Liver (tissue), 3 donors: ENCODE data around the gene ZC3H18.

Experiments
- ATF3 ChIP-seq: IDR thresholded peaks from 2 replicates; pipeline ENCODE4 v1.6.1; 2016; ENCODE audit warnings: antibody characterized with exemption
- CTCF ChIP-seq: fragments of 150-350 bp; IDR thresholded peaks from 2 replicates; pipeline ENCODE4 v1.5.1; 2017; ENCODE audit warnings: improper control_type of control experiment, low read depth, low read length; ENCODE audit not compliant: missing input control
- FOXA1 ChIP-seq: IDR thresholded peaks from 2 replicates; pipeline ENCODE4 v1.6.1; 2016; ENCODE audit warnings: antibody characterized with exemption
- JUND ChIP-seq, 2 donors: IDR thresholded peaks; 2 replicates each; pipeline ENCODE4 v1.6.1; 2016; ENCODE audit warnings: antibody characterized with exemption in 2 of 2
- RAD21 ChIP-seq, 2 donors: IDR thresholded peaks; 2 replicates each; pipeline ENCODE4 v1.6.1; 2016; ENCODE audit warnings: antibody characterized with exemption in 2 of 2, mild to moderate bottlenecking in 2 of 2
- REST ChIP-seq: IDR thresholded peaks from 2 replicates; pipeline ENCODE4 v1.6.1; 2016; ENCODE audit warnings: antibody characterized with exemption, mild to moderate bottlenecking
- YY1 ChIP-seq: IDR thresholded peaks from 2 replicates; pipeline ENCODE4 v1.6.1; 2016; ENCODE audit warnings: antibody characterized with exemption, mild to moderate bottlenecking
- donor health status: healthy.
- donor health status: healthy.

- TF ChIP-seq CTCF (peak; percentile 38), ATF3 (no peak), FOXA1 (no peak), REST (no peak), RAD21 (IDR thresholded peaks at IDR 0.05) (peak in 1 of 2 donors; percentile 69), YY1 (no peak), JUND (IDR thresholded peaks at IDR 0.05) (no peak)
Measured at GRCh38 chr16:88681084-88681680, 111.0 kb downstream of the ZC3H18 start.
